Aorta (tissue), 5 donors: Measurements from ENCODE around the gene AP2A1. TPM values are rescaled to one million over a fixed set of nuclear protein-coding genes. Genes with fewer than 3 reads are reported as not detected.

Experiments
- ATAC-seq: fragments of 200-7000 bp; cut with Tn5 transposase; one replicate; pipeline ENCODE4 v1.9.1; 2022; ENCODE audit warnings: moderate library complexity; ENCODE audit not compliant: low FRiP score
- DNase-seq, 2 donors: peaks; one replicate each; pipeline ENCODE4 v3.0.0-alpha.2; 2020
- H3K27ac ChIP-seq, 2 donors: one replicate each; pipeline ENCODE4 v1.5.1; 2013; ENCODE audit warnings: low read length in 2 of 2, mild to moderate bottlenecking in 2 of 2, moderate library complexity in 2 of 2, control low read depth in 1 of 2, inconsistent platforms in 1 of 2, low read depth in 1 of 2
- H3K27me3 ChIP-seq, 2 donors: one replicate each; pipeline ENCODE4 v1.6.1; 2013; ENCODE audit warnings: control low read depth in 1 of 2, low read length in 1 of 2, mild to moderate bottlenecking in 1 of 2, moderate library complexity in 1 of 2; ENCODE audit not compliant: insufficient read depth in 2 of 2, control insufficient read depth in 1 of 2
- H3K36me3 ChIP-seq, 2 donors: one replicate each; pipeline ENCODE4 v1.6.1; 2013; ENCODE audit warnings: control low read depth in 1 of 2, low read length in 1 of 2, mild to moderate bottlenecking in 1 of 2; ENCODE audit not compliant: insufficient read depth in 2 of 2, control insufficient read depth in 1 of 2
- H3K4me1 ChIP-seq, 2 donors: one replicate each; pipeline ENCODE4 v1.6.1; 2013; ENCODE audit warnings: low read length in 2 of 2, control low read depth in 1 of 2, mild to moderate bottlenecking in 1 of 2, moderate library complexity in 1 of 2; ENCODE audit not compliant: insufficient read depth in 2 of 2, control insufficient read depth in 1 of 2
- H3K4me3 ChIP-seq, 2 donors: one replicate each; pipeline ENCODE4 v1.5.1; 2013; ENCODE audit warnings: low read length in 2 of 2, control low read depth in 1 of 2, mild to moderate bottlenecking in 1 of 2
- H3K9me3 ChIP-seq: one replicate; pipeline ENCODE4 v1.6.1; 2013; ENCODE audit warnings: mild to moderate bottlenecking, low read length; ENCODE audit not compliant: control insufficient read depth
- WGBS, 2 donors: extraction: QIAGEN DNeasy Blood & Tissue Kit; methylation state at CpG; one replicate each; pipeline ENCODE4 v1.1.7; 2013; 5-methylcytosine and 5-hydroxymethylcytosine counted together
- intact Hi-C, 2 donors: fragments of 100-400 bp; cut with DNase I; formaldehyde crosslinking; loops; one replicate each; pipeline versions ENCODE4 v1.14.2 to v1.15.0; 2022
- polyA plus RNA-seq, 2 donors: library from polyadenylated mRNA; stranded (reverse); fragments of 200-250 nt; gene quantifications; one replicate each; pipeline ENCODE4 v1.2.3, GENCODE V29; 2013
- total RNA-seq, 2 donors: library from RNA; stranded (reverse); fragmentation: NEBNext Ultra II Directional; extraction: Animal tissue kit (Norgen Biotek cat#: 25700); gene quantifications; one replicate each; pipeline ENCODE4 v1.2.1, GENCODE V29; 2021
- donor health status: healthy with polysubstance abuse.
- donor health status: Bipolar disorder and iron deficiency.
- donor health status: DM: no; HTN: no; CAD: no.
- donor health status: DM: no; HTN: no; CAD: no.
- donor health status: DM: yes; HTN: yes; CAD: no.

The AP2A1 gene
- total and polyA plus RNA-seq, 4 donors: 19.9 to 77.5 (median 67.2) TPM

- intact Hi-C loops: loop anchor here (2.0 to 5.0 kb wide), 3 partner anchors 17 to 32 kb away; partner anchors contain the start of genes MED25 (in 2 of the 2) and PNKP (in 1 of the 2)
- no peak overlapping the region for H3K4me3 ChIP-seq
- no peaks in the 10 kb centered on the region for H3K9me3 ChIP-seq
- WGBS, 2 donors: 92 to 93% methylated on average over 15 of the region's 15 CpGs
- H3K27ac ChIP-seq: no peak overlapping the region
- H3K36me3 ChIP-seq: no peaks in the 10 kb centered on the region
- ATAC-seq: no peak
- no peaks in the 10 kb centered on the region for H3K4me1 ChIP-seq
- no peak for DNase-seq
- no peaks in the 10 kb centered on the region for H3K27me3 ChIP-seq
Observed at GRCh38 chr19:49849433-49850220, 82.8 kb downstream of the AP2A1 start.

DNA sequence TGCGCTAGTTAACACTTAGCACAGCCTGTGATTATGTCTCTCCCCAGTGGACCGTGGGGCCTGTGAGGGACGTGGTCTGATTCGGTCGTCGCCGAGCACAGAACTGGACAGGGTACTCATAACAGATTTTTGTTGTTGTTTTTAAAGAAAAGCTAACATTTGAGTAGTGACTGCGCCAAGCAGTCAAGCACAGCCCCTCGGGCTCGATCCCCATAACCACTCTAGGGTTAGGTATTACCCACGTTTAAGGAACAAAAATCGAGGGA is 83.4 kb downstream of the AP2A1 start:
- no peak overlapping the region for H3K27ac ChIP-seq
- intact Hi-C loops: loop anchor here (2.0 to 5.0 kb wide), 3 partner anchors 17 to 33 kb away; partner anchors contain the start of genes MED25 (in 2 of the 2) and PNKP (in 1 of the 2)
- no peak overlapping the region for H3K4me3 ChIP-seq
- ATAC-seq (no peak), DNase-seq (no peak)
- H3K36me3 ChIP-seq: no peaks in the 10 kb centered on the region
- no peaks in the 10 kb centered on the region for H3K4me1 ChIP-seq
- no peaks in the 10 kb centered on the region for H3K27me3 ChIP-seq
- H3K9me3 ChIP-seq: no peaks in the 10 kb centered on the region
- 62 to 67% methylated on average over 12 of the region's 12 CpGs for WGBS, 2 donors

DNA sequence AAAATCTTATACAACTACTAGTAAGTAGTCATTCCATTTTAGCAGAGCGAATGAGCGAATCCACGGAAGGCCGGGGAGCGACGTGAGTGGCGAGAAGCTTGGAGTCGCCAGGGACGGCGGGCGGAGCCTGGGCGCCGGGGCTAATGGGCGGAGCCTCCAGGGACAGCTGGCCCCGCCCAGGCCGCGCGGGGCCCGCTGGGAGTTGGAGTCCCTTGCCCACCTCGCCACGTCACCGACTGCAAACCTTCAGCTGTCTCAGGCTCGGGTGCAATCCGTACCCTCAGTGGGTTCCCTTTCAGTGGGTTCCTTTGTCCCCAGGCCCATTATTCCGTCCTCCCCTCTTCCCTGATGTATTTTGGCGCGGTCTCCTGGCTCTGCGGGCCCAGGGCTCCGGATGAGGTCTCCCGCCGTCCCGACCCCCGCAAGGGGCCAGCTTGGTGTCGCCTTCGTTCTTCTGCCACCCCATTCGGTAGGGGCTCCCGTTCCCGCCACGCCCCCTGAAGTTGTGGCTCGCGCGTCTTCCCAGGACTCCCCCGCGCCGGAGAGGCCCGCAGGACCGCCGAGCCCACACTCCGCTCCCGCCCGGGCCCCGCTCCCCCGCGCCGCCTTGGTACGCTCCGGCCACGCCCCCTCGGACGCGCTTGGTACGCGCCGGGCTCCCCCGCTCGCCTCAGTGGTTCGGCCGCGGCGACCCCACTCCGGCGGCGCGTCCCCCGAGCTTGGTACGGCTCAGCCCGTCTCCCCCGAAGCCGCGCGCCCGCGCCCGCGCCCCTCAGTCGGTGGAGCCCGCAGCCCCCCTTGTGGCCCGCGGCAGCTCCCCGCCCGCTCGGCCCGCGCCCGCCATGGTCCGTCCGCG is 83.9 kb downstream of the AP2A1 start, which contains the start of gene PTOV1:
Gene PTOV1, plus strand, starts transcription at position 673 of the 856 bp plus-strand sequence.
- H3K27me3 ChIP-seq: no peaks in the 10 kb centered on the region
- intact Hi-C loops: loop anchor here (2.0 to 5.0 kb wide), 3 partner anchors 16 to 33 kb away; partner anchors contain the start of genes MED25 (in 2 of the 2) and PNKP (in 1 of the 2)

GRCh38 chr19:49851456-49852259 is 84.9 kb downstream of the AP2A1 start:
- 0 to 1% methylated on average over 74 to 78 of the region's 78 CpGs for WGBS, 2 donors
- Histone ChIP-seq H3K27me3 (no peaks in the 10 kb centered on the region), H3K4me3 (peak overlapping the region; percentile 93 to 97), H3K4me1 (no peaks in the 10 kb centered on the region), H3K27ac (peak overlapping the region in 1 of 2 donors; percentile 84), H3K36me3 (no peaks in the 10 kb centered on the region), H3K9me3 (no peaks in the 10 kb centered on the region)
- DNase-seq (peak in 1 of 2 donors; percentile 82), ATAC-seq (peak; percentile 5)
- intact Hi-C loops: loop anchor here (2.0 to 5.0 kb wide), 3 partner anchors 15 to 34 kb away; partner anchors contain the start of genes MED25 (in 2 of the 2) and PNKP (in 1 of the 2)

More for the DNA sequence above, 83.9 kb downstream of the AP2A1 start, which contains the start of gene PTOV1:
- peak; percentile 94 to 97 for DNase-seq
- Histone ChIP-seq H3K27ac (peak within 1 kb of the TSS; percentile 84 to 99), H3K36me3 (no peaks in the 10 kb centered on the region), H3K4me3 (peak within 1 kb of the TSS; percentile 93 to 97), H3K4me1 (no peaks in the 10 kb centered on the region), H3K9me3 (no peaks in the 10 kb centered on the region)
- peak; percentile 96 for ATAC-seq
- WGBS, 2 donors: 1% methylated on average over 77 to 98 of the region's 98 CpGs

DNA sequence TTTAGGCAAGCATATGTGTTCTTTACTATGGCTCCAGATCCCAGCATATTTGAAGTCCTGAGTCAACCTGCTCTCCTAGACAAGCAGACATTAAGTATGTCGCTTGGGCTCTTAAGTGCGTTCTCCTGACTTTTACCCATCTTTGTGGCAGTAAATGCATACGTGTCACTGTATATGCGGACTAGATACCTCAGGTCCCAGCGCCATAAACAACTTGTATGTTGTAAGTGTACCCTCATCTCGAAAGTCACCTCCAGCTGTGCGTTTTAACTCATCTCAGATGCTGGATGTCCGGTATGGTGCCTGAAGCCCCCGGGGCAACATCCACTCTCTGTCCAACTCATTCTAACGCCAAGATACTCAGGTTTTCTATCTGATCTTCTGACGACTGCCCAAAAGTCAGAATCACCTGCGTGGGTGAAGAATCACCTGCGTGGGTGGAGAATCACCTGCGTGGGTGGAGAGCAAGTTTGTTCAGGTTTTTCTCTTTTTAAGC is 85.9 kb downstream of the AP2A1 start:
- 71 to 78% methylated on average over 14 of the region's 14 CpGs for WGBS, 2 donors
- Histone ChIP-seq H3K4me3 (no peak overlapping the region), H3K36me3 (no peaks in the 10 kb centered on the region), H3K9me3 (no peaks in the 10 kb centered on the region), H3K27me3 (no peaks in the 10 kb centered on the region), H3K27ac (no peak overlapping the region), H3K4me1 (no peaks in the 10 kb centered on the region)
- intact Hi-C loops: loop anchor here in 1 of 2 donors (5.0 kb wide), 1 partner anchor 35 kb away; the partner anchor contains the start of gene MED25
- DNase-seq (no peak), ATAC-seq (no peak)

DNA sequence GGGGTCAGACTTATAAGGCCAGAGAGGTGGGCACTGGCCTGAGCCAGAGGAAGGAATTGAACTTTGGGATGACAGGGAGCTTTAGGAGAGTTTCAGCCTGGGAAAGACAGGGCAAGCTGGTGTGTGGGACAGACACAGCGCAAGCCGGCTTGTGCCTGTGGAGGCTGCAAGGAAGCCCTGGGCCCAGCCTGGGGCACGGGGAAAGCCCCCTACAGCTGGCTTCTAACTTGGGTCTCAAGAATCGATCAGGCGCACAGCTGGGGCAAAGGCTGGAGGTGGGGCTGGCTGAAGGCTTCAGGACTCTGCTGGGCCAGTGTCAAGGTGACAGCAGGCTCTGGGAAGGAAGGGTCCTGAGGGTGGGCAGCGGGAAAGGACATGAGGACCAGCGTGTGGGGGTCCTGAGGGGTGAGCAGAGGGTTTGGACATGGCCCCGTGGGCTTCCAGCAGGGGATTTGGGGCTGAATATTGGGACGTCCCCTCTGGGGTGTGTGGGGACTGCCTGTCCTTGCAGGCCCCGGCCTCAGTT is 87.1 kb downstream of the AP2A1 start:
- WGBS, 2 donors: 84 to 87% methylated on average over 10 of the region's 10 CpGs

DNA sequence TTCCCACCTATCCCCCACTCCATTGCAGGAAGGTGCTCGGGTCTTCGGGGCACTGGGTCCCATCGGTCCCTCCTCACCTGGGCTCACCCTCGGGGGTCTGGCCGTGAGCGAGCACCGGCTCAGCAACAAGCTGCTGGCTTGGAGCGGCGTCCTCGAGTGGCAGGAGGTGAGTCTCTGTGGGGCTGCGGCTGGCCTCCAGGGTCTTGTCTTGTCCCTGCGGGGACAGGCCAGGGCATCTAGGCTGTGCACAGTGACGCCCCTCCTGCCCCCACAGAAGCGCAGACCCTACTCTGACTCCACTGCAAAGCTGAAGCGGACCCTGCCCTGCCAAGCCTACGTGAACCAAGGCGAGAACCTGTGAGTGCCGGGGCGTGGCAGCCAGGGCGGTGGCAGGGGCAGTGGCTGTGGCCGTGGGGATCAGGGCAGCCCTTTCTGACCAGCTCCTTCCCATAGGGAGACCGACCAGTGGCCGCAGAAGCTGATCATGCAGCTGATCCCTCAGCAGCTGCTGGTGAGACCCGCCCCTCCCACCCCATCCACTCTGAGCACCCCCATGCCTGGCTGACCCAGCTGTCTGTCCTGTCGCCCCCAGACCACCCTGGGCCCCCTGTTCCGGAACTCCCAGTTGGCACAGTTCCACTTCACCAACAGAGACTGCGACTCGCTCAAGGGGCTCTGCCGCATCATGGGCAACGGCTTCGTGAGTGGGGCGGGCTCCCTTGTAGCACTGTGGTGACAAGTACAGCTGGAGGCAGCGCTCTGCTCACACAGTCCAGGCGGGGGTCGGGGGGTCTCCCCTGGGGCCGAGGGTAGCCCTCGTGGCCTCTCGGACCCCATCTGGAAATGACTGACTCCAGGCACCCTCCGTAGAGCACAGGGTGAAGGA is 87.8 kb downstream of the AP2A1 start:
- no peaks in the 10 kb centered on the region for H3K9me3 ChIP-seq
- DNase-seq: no peak
- no peaks in the 10 kb centered on the region for H3K4me1 ChIP-seq
- no peak overlapping the region for H3K27ac ChIP-seq
- 84 to 85% methylated on average over 39 of the region's 39 CpGs for WGBS, 2 donors
- intact Hi-C loops: loop anchor here in 1 of 2 donors (5.0 kb wide), 1 partner anchor 37 kb away; the partner anchor contains the start of gene MED25
- no peak for ATAC-seq
- no peaks in the 10 kb centered on the region for H3K36me3 ChIP-seq
- no peaks in the 10 kb centered on the region for H3K27me3 ChIP-seq
- H3K4me3 ChIP-seq: no peak overlapping the region

More for the DNA sequence above, 87.1 kb downstream of the AP2A1 start:
- no peak for DNase-seq
- Histone ChIP-seq H3K36me3 (no peaks in the 10 kb centered on the region), H3K4me3 (no peak overlapping the region), H3K4me1 (no peaks in the 10 kb centered on the region), H3K27me3 (no peaks in the 10 kb centered on the region), H3K27ac (no peak overlapping the region), H3K9me3 (no peaks in the 10 kb centered on the region)
- ATAC-seq: no peak
- intact Hi-C loops: loop anchor here in 1 of 2 donors (5.0 kb wide), 1 partner anchor 37 kb away; the partner anchor contains the start of gene MED25
